ENCODE results near the gene KCNJ13. TPM values are rescaled to one million over a fixed set of nuclear protein-coding genes. Genes with fewer than 3 reads are reported as not detected.

KCNJ13 gene
- total RNA-seq, 2 donors from 2014 or later, result not detected

GRCh38 chr2:232748038-232748437, 28.3 kb downstream of the KCNJ13 start:
- no peak for DNase-seq (ENCODE audit: low spot score)
- no peak for TF ChIP-seq CTCF (IDR thresholded peaks at IDR 0.05)
- Histone ChIP-seq H3K9me3 (no peaks in the 10 kb centered on the region), H3K27ac (no peak overlapping the region), H3K36me3 (peaks cover 38% of the 10 kb centered on the region), H3K4me3 (no peak overlapping the region), H3K27me3 (no peaks in the 10 kb centered on the region), H3K4me1 (no peaks in the 10 kb centered on the region)

- Histone ChIP-seq H3K27me3 (no peaks in the 10 kb centered on the region), H3K4me1 (no peaks in the 10 kb centered on the region), H3K4me3 (no peak overlapping the region), H3K36me3 (peaks cover 29% of the 10 kb centered on the region), H3K27ac (no peak overlapping the region), H3K9me3 (no peaks in the 10 kb centered on the region)
- no peak for DNase-seq (ENCODE audit: low spot score)
- TF ChIP-seq CTCF (IDR thresholded peaks at IDR 0.05), result no peak
These were observed 31.4 kb downstream of the KCNJ13 start for GRCh38 chr2:232744963-232745362.

- no peak for TF ChIP-seq CTCF (IDR thresholded peaks at IDR 0.05)
- no peaks in the 10 kb centered on the region for H3K9me3 ChIP-seq
- peaks cover 9% of the 10 kb centered on the region for H3K36me3 ChIP-seq
- H3K27me3 ChIP-seq, result no peaks in the 10 kb centered on the region
- no peak overlapping the region for H3K27ac ChIP-seq
- no peak overlapping the region for H3K4me3 ChIP-seq
- no peak for DNase-seq (ENCODE audit: low spot score)
- H3K4me1 ChIP-seq, result no peaks in the 10 kb centered on the region
These were observed 34.4 kb downstream of the KCNJ13 start for GRCh38 chr2:232741972-232742371.

- H3K27ac ChIP-seq, result no peak overlapping the region
- H3K9me3 ChIP-seq, result no peaks in the 10 kb centered on the region
- no peak overlapping the region for H3K4me3 ChIP-seq
- TF ChIP-seq CTCF (IDR thresholded peaks at IDR 0.05), result no peak
- no peak for DNase-seq (ENCODE audit: low spot score)
- no peaks in the 10 kb centered on the region for H3K4me1 ChIP-seq
- peaks cover 9% of the 10 kb centered on the region for H3K36me3 ChIP-seq
- no peaks in the 10 kb centered on the region for H3K27me3 ChIP-seq
These were observed 35.1 kb downstream of the KCNJ13 start for GRCh38 chr2:232741294-232741693.

- H3K4me1 ChIP-seq, result no peaks in the 10 kb centered on the region
- no peaks in the 10 kb centered on the region for H3K9me3 ChIP-seq
- H3K4me3 ChIP-seq, result no peak overlapping the region
- no peak for DNase-seq (ENCODE audit: low spot score)
- no peaks in the 10 kb centered on the region for H3K27me3 ChIP-seq
- no peak for TF ChIP-seq CTCF (IDR thresholded peaks at IDR 0.05)
- H3K27ac ChIP-seq, result no peak overlapping the region
- H3K36me3 ChIP-seq, result peaks cover 34% of the 10 kb centered on the region
These were observed 44.9 kb downstream of the KCNJ13 start for GRCh38 chr2:232731470-232731869.

GRCh38 chr2:232728785-232729184, 47.6 kb downstream of the KCNJ13 start:
- no peak for TF ChIP-seq CTCF (IDR thresholded peaks at IDR 0.05)
- Histone ChIP-seq H3K9me3 (no peaks in the 10 kb centered on the region), H3K27me3 (no peaks in the 10 kb centered on the region), H3K4me3 (no peak overlapping the region), H3K4me1 (no peaks in the 10 kb centered on the region), H3K36me3 (peaks cover 30% of the 10 kb centered on the region), H3K27ac (no peak overlapping the region)
- DNase-seq (ENCODE audit: low spot score), result no peak
